ENCODE data around the gene GPC6.

Gene GPC6

GRCh38 chr13:94232956-94233355, 1006.3 kb downstream of the GPC6 start:
- Histone ChIP-seq H3K4me1 (ENCODE audit: low read depth, poor library complexity, severe bottlenecking) (no peaks in the 10 kb centered on the region), H4K20me1 (ENCODE audit: insufficient read depth) (no peaks in the 10 kb centered on the region), H3K27ac (no peak overlapping the region), H3K27me3 (ENCODE audit: insufficient read depth, low read depth) (no peaks in the 10 kb centered on the region), H3K4me3 (IDR thresholded peaks at IDR 0.05; ENCODE audit: insufficient read depth, low read depth, low read length) (no peak overlapping the region), H3K9ac (no peak overlapping the region), H3K79me2 (ENCODE audit: insufficient read depth, low read depth) (no peaks in the 10 kb centered on the region), H3K4me2 (no peak overlapping the region), H3K36me3 (ENCODE audit: insufficient read depth) (no peaks in the 10 kb centered on the region), H2AFZ (ENCODE audit: low read depth) (no peak overlapping the region)
- TF ChIP-seq, protein P1, sequence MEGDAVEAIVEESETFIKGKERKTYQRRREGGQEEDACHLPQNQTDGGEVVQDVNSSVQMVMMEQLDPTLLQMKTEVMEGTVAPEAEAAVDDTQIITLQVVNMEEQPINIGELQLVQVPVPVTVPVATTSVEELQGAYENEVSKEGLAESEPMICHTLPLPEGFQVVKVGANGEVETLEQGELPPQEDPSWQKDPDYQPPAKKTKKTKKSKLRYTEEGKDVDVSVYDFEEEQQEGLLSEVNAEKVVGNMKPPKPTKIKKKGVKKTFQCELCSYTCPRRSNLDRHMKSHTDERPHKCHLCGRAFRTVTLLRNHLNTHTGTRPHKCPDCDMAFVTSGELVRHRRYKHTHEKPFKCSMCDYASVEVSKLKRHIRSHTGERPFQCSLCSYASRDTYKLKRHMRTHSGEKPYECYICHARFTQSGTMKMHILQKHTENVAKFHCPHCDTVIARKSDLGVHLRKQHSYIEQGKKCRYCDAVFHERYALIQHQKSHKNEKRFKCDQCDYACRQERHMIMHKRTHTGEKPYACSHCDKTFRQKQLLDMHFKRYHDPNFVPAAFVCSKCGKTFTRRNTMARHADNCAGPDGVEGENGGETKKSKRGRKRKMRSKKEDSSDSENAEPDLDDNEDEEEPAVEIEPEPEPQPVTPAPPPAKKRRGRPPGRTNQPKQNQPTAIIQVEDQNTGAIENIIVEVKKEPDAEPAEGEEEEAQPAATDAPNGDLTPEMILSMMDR (conservative IDR thresholded peaks at IDR 0.05; ENCODE audit: low read depth, low read length): no peak

GRCh38 chr13:94233401-94233800, 1006.8 kb downstream of the GPC6 start:
- Histone ChIP-seq H2AFZ (ENCODE audit: low read depth) (no peak overlapping the region), H3K27ac (no peak overlapping the region), H3K9ac (no peak overlapping the region), H3K36me3 (ENCODE audit: insufficient read depth) (no peaks in the 10 kb centered on the region), H3K4me2 (no peak overlapping the region), H3K79me2 (ENCODE audit: insufficient read depth, low read depth) (no peaks in the 10 kb centered on the region), H3K27me3 (ENCODE audit: insufficient read depth, low read depth) (no peaks in the 10 kb centered on the region), H3K4me1 (ENCODE audit: low read depth, poor library complexity, severe bottlenecking) (no peaks in the 10 kb centered on the region), H4K20me1 (ENCODE audit: insufficient read depth) (no peaks in the 10 kb centered on the region), H3K4me3 (IDR thresholded peaks at IDR 0.05; ENCODE audit: insufficient read depth, low read depth, low read length) (no peak overlapping the region)
- TF ChIP-seq, protein P1 (conservative IDR thresholded peaks at IDR 0.05; ENCODE audit: low read depth, low read length): no peak

DNA sequence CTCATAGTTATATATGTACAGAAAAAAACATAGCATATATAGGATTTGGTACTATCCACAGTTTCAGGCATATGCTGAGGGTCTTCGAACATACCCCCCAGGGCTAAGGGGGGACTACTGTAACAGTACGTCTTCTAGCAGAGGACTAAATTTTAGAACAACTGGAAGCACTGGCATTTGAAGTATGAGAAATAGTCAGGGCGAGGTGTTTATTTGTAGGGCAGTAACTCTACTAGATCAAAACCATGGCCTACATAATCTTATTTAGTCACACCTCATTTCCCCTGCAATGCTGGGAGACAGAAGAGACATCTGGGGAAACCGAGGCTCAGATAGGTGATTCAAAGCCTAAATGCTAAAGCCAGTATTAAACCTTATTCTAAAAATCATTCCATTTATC, 1007.2 kb downstream of the GPC6 start:
- H3K27ac ChIP-seq: no peak overlapping the region
- no peaks in the 10 kb centered on the region for H3K36me3 ChIP-seq (ENCODE audit: insufficient read depth)
- TF ChIP-seq, protein P1 (conservative IDR thresholded peaks at IDR 0.05; ENCODE audit: low read depth, low read length): no peak

DNA sequence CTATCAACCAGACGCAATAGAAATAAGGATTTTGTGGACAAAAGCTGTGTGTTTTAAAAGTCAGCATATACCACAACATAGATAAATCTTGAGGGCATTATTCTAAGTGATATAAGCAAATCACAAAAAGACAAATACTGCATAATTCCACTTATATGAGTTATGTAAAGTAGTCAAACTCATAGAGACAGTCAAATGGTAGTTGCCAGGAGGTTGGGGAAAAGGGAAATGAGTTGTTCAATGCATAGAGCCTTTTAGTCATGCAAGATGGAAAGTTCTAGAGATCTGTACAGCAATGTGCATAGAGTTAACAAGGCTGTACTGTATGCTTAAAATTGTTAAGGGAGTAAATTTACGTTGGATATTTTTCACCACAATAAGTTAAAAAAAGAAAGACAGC, 1008.1 kb downstream of the GPC6 start:
- Histone ChIP-seq H3K4me2 (no peak overlapping the region), H3K4me1 (ENCODE audit: low read depth, poor library complexity, severe bottlenecking) (no peaks in the 10 kb centered on the region), H4K20me1 (ENCODE audit: insufficient read depth) (no peaks in the 10 kb centered on the region), H3K36me3 (ENCODE audit: insufficient read depth) (no peaks in the 10 kb centered on the region), H3K4me3 (IDR thresholded peaks at IDR 0.05; ENCODE audit: insufficient read depth, low read depth, low read length) (no peak overlapping the region), H2AFZ (ENCODE audit: low read depth) (no peak overlapping the region), H3K79me2 (ENCODE audit: insufficient read depth, low read depth) (no peaks in the 10 kb centered on the region), H3K9ac (no peak overlapping the region), H3K27me3 (ENCODE audit: insufficient read depth, low read depth) (no peaks in the 10 kb centered on the region), H3K27ac (no peak overlapping the region)
- TF ChIP-seq, protein P1 (conservative IDR thresholded peaks at IDR 0.05; ENCODE audit: low read depth, low read length): no peak

More for the DNA sequence above, 1007.2 kb downstream of the GPC6 start:
- Histone ChIP-seq H2AFZ (ENCODE audit: low read depth) (no peak overlapping the region), H4K20me1 (ENCODE audit: insufficient read depth) (no peaks in the 10 kb centered on the region), H3K4me2 (no peak overlapping the region), H3K27me3 (ENCODE audit: insufficient read depth, low read depth) (no peaks in the 10 kb centered on the region), H3K4me1 (ENCODE audit: low read depth, poor library complexity, severe bottlenecking) (no peaks in the 10 kb centered on the region), H3K79me2 (ENCODE audit: insufficient read depth, low read depth) (no peaks in the 10 kb centered on the region), H3K9ac (no peak overlapping the region), H3K4me3 (IDR thresholded peaks at IDR 0.05; ENCODE audit: insufficient read depth, low read depth, low read length) (no peak overlapping the region)
